Vagina (tissue), 2 donors: ENCODE data around the gene CPM.

ENCODE experiments used
- POLR2A ChIP-seq, 2 donors: fragments of 450-650 bp; IDR thresholded peaks; one replicate each; pipeline ENCODE4 v1.6.1; 2017; ENCODE audit warnings: antibody characterized with exemption in 2 of 2, mild to moderate bottlenecking in 2 of 2, moderate library complexity in 2 of 2
- POLR2AphosphoS5 ChIP-seq, 2 donors: sonication (generic); formaldehyde crosslinking; IDR thresholded peaks; one replicate each; pipeline ENCODE4 v1.9.0; 2017; ENCODE audit warnings: antibody characterized with exemption in 2 of 2, mild to moderate bottlenecking in 2 of 2, low read depth in 1 of 2; ENCODE audit not compliant: insufficient read depth in 1 of 2
- TF ChIP-seq, protein P1 (sequence below), 3 experiments: fragments of 450-650 bp in 2 of 3; fragments of 200-600 bp in 1 of 3; sonication (generic) in 1 of 3; IDR thresholded peaks; one replicate each; pipeline ENCODE4 v1.5.1; 2017 to 2019; ENCODE audit warnings: antibody characterized with exemption in 3 of 3, mild to moderate bottlenecking in 2 of 3, moderate library complexity in 2 of 3

DNA sequence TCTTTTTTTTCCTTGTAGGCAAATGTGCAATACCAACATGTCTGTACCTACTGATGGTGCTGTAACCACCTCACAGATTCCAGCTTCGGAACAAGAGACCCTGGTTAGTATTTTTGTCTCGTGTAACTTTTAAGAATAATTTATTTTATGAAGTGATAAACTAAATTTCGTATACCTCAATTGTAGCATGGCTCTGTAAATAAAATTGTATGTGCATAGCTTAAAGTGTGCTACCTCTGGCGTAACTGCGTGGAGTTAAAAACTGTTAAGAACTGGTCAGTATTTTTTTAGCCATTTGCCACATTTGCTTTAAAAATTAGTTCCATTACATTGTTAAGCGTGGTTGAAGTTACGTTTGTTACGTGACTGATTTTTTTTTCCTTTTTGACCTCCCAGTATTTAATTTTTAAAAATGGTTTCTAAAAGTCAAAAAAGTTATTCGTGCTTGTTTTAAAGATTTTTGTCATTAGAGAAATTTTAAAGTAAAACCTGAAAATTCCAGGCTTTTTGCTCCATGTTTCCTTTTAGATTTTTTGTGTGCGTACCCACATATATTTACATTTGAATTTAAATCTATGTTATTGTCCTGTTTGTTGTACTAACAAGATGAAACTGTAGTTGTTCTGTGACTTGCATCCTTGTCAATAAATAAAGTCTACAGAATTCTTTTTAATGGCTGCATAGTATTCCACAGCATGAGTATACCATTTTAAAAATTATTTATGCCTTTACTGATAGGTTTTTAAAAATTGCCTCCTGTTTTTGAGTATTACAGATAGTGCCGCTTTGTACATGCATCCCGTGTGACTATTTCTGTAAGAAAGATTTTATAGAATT is 123.6 kb downstream of the CPM start:
- TF ChIP-seq POLR2AphosphoS5 (IDR thresholded peaks at IDR 0.05; ENCODE audit: insufficient read depth in 1 of 2, low read depth in 1 of 2) (no peak), POLR2A (IDR thresholded peaks at IDR 0.05) (no peak)
- TF ChIP-seq, protein P1, sequence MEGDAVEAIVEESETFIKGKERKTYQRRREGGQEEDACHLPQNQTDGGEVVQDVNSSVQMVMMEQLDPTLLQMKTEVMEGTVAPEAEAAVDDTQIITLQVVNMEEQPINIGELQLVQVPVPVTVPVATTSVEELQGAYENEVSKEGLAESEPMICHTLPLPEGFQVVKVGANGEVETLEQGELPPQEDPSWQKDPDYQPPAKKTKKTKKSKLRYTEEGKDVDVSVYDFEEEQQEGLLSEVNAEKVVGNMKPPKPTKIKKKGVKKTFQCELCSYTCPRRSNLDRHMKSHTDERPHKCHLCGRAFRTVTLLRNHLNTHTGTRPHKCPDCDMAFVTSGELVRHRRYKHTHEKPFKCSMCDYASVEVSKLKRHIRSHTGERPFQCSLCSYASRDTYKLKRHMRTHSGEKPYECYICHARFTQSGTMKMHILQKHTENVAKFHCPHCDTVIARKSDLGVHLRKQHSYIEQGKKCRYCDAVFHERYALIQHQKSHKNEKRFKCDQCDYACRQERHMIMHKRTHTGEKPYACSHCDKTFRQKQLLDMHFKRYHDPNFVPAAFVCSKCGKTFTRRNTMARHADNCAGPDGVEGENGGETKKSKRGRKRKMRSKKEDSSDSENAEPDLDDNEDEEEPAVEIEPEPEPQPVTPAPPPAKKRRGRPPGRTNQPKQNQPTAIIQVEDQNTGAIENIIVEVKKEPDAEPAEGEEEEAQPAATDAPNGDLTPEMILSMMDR (IDR thresholded peaks at IDR 0.05): no peak
